Body of pancreas (tissue), 4 donors: ENCODE measurements around the gene PPIC. TPM values are rescaled to one million over a fixed set of nuclear protein-coding genes. Genes with fewer than 3 reads are reported as not detected.
A peak's percentile ranks its signal among the peaks of the same experiment; 100 is the strongest.
"Not testable (repeated sequence)": the region's sequence is repeated elsewhere in the genome, so short reads cannot be mapped to it uniquely, and the experiment has no call there.

Experiments
- ATAC-seq: fragments of 150-250 bp; one replicate; pipeline ENCODE4 v1.9.1; 2016
- DNase-seq, 4 donors: peaks; one replicate each; pipeline ENCODE4 v3.0.0-alpha.2; 2019
- H3K27ac ChIP-seq, 4 donors: fragments of 200-600 bp; sonication (generic); 1 replicate in 3 of 4; 2 replicates in 1 of 4; pipeline versions ENCODE4 v1.5.1 to v1.6.1; 2016 to 2019; ENCODE audit warnings: mild to moderate bottlenecking in 1 of 4, mixed read lengths in 1 of 4, moderate library complexity in 1 of 4
- H3K27me3 ChIP-seq, 2 donors: fragments of 200-600 bp; sonication (generic); one replicate each; pipeline ENCODE4 v1.6.0; 2016; ENCODE audit warnings: mild to moderate bottlenecking in 1 of 2
- H3K36me3 ChIP-seq, 2 donors: fragments of 200-600 bp; sonication (generic); replicated peaks in 1 of 2; 2 replicates each; pipeline ENCODE4 v1.5.1; 2016; ENCODE audit warnings: low read depth in 2 of 2; ENCODE audit not compliant: insufficient read depth in 1 of 2
- H3K4me1 ChIP-seq: fragments of 200-600 bp; sonication (generic); one replicate; pipeline ENCODE4 v1.6.0; 2016
- H3K4me3 ChIP-seq, 2 donors: fragments of 200-600 bp; sonication (generic); 1 replicate in 1 of 2; 2 replicates in 1 of 2; pipeline ENCODE4 v1.5.1; 2016 to 2019
- H3K9me3 ChIP-seq, 3 donors: fragments of 200-600 bp; sonication (generic); 1 replicate in 2 of 3; 2 replicates in 1 of 3; pipeline ENCODE4 v1.5.1; 2016
- POLR2A ChIP-seq, 3 donors: fragments of 450-650 bp; IDR thresholded peaks; one replicate each; pipeline ENCODE4 v1.6.1; 2016; ENCODE audit warnings: antibody characterized with exemption in 3 of 3, mild to moderate bottlenecking in 2 of 3
- WGBS, 2 donors: methylation state at CpG; one replicate each; pipeline ENCODE4 v1.1.5; 2017; 5-methylcytosine and 5-hydroxymethylcytosine counted together
- intact Hi-C: fragments of 100-400 bp; cut with DNase I; formaldehyde crosslinking; loops from one replicate; pipeline ENCODE4 v1.15.1; 2023
- small RNA-seq: library from RNA; depleted of rRNA; stranded (forward); fragments of <200 nt; gene quantifications from one replicate; pipeline ENCODE3, GENCODE V24; 2016
- total RNA-seq, 2 donors: library from RNA; depleted of rRNA; stranded (reverse); fragments of >200 nt; gene quantifications; one replicate each; pipeline ENCODE4 v1.1.0, GENCODE V29; 2016
- TF ChIP-seq, protein P1 (sequence below), 7 experiments: fragments of 450-650 bp in 4 of 7; fragments of 200-600 bp in 3 of 7; sonication (generic) in 3 of 7; IDR thresholded peaks; one replicate each; pipeline ENCODE4 v1.5.1; 2016 to 2019; ENCODE audit warnings: antibody characterized with exemption in 7 of 7

Gene PPIC
- total RNA-seq, 2 donors from 2014 or later = 9.6 to 31.0 TPM

DNA sequence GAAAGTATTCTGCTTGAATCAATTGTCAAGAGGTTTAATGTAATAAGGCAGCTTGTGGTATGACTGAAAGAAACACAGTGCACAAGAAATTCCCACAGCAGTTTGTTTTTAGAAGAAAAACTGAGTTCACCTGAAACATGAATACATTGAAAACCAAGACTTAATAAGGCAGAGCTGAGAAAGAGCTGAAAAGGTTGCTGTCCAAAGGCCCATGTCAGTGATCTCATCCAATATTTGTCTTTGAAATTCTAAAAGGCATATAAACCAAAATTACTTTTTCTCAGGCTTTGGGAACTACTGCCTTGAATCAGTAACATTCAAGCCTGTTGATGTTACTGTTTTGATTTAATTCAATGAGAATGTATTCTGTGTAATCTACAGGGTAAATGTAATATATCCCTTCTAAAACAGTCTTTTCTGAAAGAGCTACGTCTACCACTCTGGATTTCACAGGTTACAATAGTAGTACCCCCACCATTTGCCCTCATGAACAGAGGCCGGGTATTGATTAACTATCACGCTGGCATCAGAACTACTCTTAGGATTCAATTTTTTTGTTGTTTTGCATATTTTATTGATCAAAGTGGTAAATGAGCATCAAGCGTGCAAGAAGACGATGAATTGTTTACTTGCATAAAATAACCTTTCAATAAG, 57.8 kb downstream of the PPIC start:
- 75 to 78% methylated on average over 5 of the region's 5 CpGs for WGBS, 2 donors
- intact Hi-C loops = no loop called here

GRCh38 chr5:122978068-122978467, 58.5 kb downstream of the PPIC start:
- intact Hi-C loops = no loop called here
- no peaks in the 10 kb centered on the region for H3K36me3 ChIP-seq

More for the DNA sequence above, 57.8 kb downstream of the PPIC start:
- H3K27me3 ChIP-seq = no peaks in the 10 kb centered on the region
- DNase-seq (no peak), ATAC-seq (peak; percentile 64)
- peaks cover 34% of the 10 kb centered on the region for H3K4me1 ChIP-seq
- no peaks in the 10 kb centered on the region for H3K36me3 ChIP-seq
- H3K9me3 ChIP-seq = no peaks in the 10 kb centered on the region
- TF ChIP-seq, protein P1, sequence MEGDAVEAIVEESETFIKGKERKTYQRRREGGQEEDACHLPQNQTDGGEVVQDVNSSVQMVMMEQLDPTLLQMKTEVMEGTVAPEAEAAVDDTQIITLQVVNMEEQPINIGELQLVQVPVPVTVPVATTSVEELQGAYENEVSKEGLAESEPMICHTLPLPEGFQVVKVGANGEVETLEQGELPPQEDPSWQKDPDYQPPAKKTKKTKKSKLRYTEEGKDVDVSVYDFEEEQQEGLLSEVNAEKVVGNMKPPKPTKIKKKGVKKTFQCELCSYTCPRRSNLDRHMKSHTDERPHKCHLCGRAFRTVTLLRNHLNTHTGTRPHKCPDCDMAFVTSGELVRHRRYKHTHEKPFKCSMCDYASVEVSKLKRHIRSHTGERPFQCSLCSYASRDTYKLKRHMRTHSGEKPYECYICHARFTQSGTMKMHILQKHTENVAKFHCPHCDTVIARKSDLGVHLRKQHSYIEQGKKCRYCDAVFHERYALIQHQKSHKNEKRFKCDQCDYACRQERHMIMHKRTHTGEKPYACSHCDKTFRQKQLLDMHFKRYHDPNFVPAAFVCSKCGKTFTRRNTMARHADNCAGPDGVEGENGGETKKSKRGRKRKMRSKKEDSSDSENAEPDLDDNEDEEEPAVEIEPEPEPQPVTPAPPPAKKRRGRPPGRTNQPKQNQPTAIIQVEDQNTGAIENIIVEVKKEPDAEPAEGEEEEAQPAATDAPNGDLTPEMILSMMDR (IDR thresholded peaks at IDR 0.05) = no peak
- TF ChIP-seq POLR2A (IDR thresholded peaks at IDR 0.05) = no peak
- H3K27ac ChIP-seq = peak overlapping the region in 3 of 4 donors; percentile 53 to 64 (median 56)
- H3K4me3 ChIP-seq = no peak overlapping the region

GRCh38 chr5:122977319-122977718, 59.2 kb downstream of the PPIC start:
- Histone ChIP-seq H3K9me3 (no peaks in the 10 kb centered on the region), H3K27ac (no peak overlapping the region), H3K4me3 (no peak overlapping the region), H3K4me1 (peaks cover 34% of the 10 kb centered on the region), H3K36me3 (no peaks in the 10 kb centered on the region), H3K27me3 (no peaks in the 10 kb centered on the region)
- ATAC-seq (no peak), DNase-seq (no peak)
- TF ChIP-seq POLR2A (IDR thresholded peaks at IDR 0.05) = no peak
- TF ChIP-seq, protein P1 (IDR thresholded peaks at IDR 0.05) = no peak
- intact Hi-C loops = no loop called here
- 9 to 21% methylated on average over 2 of the region's 2 CpGs for WGBS, 2 donors

More at GRCh38 chr5:122978068-122978467, 58.5 kb downstream of the PPIC start:
- WGBS, 2 donors = 18 to 21% methylated on average over 2 of the region's 2 CpGs
- no peaks in the 10 kb centered on the region for H3K9me3 ChIP-seq
- peaks cover 34% of the 10 kb centered on the region for H3K4me1 ChIP-seq
- no peak for DNase-seq
- no peaks in the 10 kb centered on the region for H3K27me3 ChIP-seq
- TF ChIP-seq, protein P1 (IDR thresholded peaks at IDR 0.05) = no peak
- TF ChIP-seq POLR2A (IDR thresholded peaks at IDR 0.05) = no peak
- ATAC-seq = peak; percentile 68
- peak overlapping the region in 3 of 4 donors; percentile 53 to 64 (median 56) for H3K27ac ChIP-seq
- no peak overlapping the region for H3K4me3 ChIP-seq

- DNase-seq, H3K9me3 ChIP-seq, ATAC-seq, H3K27me3 ChIP-seq, intact Hi-C loops, H3K4me3 ChIP-seq, H3K27ac ChIP-seq, H3K36me3 ChIP-seq: not testable (repeated sequence)
- WGBS, 2 donors = 96 to 100% methylated on average over 3 of the region's 3 CpGs
- peaks cover 30% of the 10 kb centered on the region for H3K4me1 ChIP-seq
Measured at GRCh38 chr5:122974251-122974650, 62.3 kb downstream of the PPIC start.

GRCh38 chr5:122973759-122974158, 62.8 kb downstream of the PPIC start:
- H3K4me3 ChIP-seq, intact Hi-C loops, H3K36me3 ChIP-seq, ATAC-seq, H3K27me3 ChIP-seq, H3K27ac ChIP-seq, DNase-seq, H3K9me3 ChIP-seq: not testable (repeated sequence)
- H3K4me1 ChIP-seq = peaks cover 25% of the 10 kb centered on the region
- WGBS, 2 donors = 100% methylated on average over 1 of the region's 1 CpG

Small RNAs within 50 kb of the gene (small RNA-seq; reads per million reads assigned to genes)
- gene RN7SL689P = not detected
- not detected for gene RN7SL711P

Other genes with a start within 250 kb of the PPIC start
- 10 to 100 TPM in 1 of 2 donors, 1 to 10 TPM in 1; 6.7 to 19.1 TPM for gene SNX24, start 191.1 kb downstream of the PPIC start, total RNA-seq
- 10 to 100 TPM in 1 of 2 donors, under 1 TPM in 1; 0.33 to 14.8 TPM for gene PRDM6, start 52.5 kb upstream of the PPIC start, total RNA-seq